ENCODE results near the gene NKX1-2.

GRCh38 chr10:124460144-124460543 lies 10.3 kb upstream of the NKX1-2 start:
- TF ChIP-seq CTCF (IDR thresholded peaks at IDR 0.05) (no peak), POLR2A (IDR thresholded peaks at IDR 0.05) (no peak), POLR2AphosphoS5 (IDR thresholded peaks at IDR 0.05) (no peak)

Data from breast epithelium (tissue), 3 donors.